GM18511 (cell line): ENCODE results near the gene RPL27.
"Not testable (repeated sequence)": the region's sequence is repeated elsewhere in the genome, so short reads cannot be mapped to it uniquely, and the experiment has no call there.

Experiments used
- ATAC-seq: cut with Tn5 transposase; IDR thresholded peaks from one replicate; pipeline ENCODE4 v1.9.1; 2021; ENCODE audit warnings: mild to moderate bottlenecking, moderate library complexity; ENCODE audit not compliant: unreplicated experiment

Gene RPL27

DNA sequence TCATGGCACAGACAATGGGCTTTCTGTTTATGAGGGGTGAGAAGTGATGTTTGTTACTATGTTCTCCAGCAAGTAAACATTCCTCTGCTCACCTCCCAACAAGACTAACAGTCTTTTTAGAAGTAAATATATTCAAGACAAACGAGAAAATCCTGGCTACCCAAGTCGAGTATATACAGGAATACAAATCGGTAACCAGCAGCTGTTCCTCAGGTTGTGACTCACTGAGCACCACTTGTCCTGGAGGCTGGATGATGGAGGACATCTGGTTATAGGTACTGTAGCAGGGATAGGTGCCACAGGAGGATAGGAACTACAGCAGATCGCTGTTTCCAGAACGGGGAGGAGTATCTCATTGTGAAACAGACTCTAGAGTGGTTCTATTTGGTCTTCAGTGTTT is 5.3 kb upstream of the RPL27 start:
- ATAC-seq = no peak

GRCh38 chr17:42993913-42994312 is 4.3 kb upstream of the RPL27 start:
- ATAC-seq = not testable (repeated sequence)

GRCh38 chr17:42997390-42997983 is 732 bp upstream of the RPL27 start:
- ATAC-seq = no peak

- no peak for ATAC-seq
Observed at GRCh38 chr17:42999003-42999525, 845 bp downstream of the RPL27 start.

DNA sequence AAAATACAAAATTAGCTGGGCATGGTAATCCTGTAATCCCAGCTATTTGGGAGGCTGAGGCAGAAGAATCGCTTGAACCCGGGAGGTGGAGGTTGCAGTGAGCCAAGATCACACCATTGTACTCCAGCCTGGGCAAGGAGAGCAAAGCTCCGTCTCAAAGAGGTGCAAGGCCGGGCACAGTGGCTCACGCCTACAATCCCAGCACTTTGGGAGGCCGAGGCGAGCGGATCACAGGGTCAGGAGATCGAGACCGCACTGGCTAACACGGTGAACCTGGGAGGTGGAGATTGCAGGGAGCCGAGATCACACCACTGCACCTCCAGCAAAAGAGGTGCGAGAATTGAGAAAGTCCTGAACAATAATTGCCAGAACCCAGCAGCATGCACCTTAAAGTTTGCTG is 2.7 kb downstream of the RPL27 start:
- ATAC-seq = not testable (repeated sequence)

DNA sequence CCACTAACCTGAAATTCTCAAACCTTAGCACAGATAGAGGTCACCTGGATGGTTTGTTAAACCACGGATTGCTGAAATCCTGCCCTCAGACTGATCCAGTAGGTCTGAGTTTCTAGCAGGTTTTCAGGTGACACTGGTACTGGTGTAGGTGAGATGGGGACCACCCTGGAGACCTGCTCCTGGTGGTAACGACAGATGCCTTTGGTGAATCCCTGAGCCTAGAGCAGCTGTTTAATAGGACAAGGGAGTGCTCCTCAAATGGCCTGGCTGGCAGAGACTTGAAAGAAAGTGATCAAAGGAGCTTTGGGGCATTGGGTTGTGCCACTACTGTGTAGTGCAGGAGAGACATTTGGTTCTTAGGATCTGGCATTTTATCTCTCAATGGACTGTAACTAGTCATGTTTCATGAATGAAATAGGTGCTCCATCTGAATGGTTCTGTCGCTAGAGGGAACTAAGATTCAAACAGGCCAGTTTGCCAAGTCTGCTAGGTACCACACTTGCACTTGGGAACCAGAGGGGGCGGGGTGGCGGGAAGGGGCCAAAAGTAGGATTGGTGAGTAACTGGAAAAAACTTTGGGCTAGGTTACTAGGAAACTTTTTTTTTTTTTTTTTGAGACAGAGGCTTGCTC is 5.4 kb downstream of the RPL27 start:
- no peak for ATAC-seq

DNA sequence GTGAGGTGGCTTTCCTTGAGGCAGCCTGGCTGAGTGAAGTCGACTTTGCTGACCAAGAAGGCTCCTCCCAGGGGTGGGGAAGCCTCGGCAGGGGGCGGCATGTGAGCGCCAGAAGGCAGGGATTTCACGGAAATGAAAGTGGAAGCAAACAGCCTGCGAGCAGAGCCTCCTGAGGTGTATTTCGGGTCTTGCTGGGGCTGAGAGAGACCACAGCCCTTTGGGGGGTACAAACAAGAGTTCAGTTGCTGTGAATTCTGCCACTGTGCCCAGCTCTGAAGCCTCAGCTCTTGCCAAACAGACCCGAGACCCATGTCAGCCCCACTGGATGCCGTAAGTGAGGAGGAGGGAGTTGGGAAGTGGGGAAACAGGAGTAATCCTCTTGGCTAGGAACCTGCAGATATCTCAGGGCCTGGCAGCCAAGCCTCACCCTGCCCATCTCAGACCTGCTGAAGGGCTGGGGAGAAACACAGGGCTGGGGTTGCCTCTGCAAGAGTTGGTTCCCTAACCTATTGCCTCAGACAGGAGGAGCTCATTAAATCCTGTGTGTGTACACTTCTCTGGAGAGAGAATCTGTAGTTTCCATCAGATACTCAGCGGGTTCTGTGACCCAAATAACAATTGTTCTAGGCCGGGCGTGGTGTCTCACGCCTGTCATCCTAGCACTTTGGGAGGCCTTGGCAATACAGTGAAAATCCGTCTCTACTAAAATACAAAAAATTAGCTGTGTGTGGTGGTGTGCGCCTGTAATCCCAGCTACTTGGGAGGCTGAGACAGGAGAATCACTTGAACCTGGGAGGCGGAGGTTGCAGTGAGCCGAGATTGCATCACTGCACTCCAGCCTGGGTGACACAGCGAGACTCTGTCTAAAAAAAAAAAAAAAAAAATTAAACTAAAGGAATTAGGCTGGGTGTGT is 8.7 kb downstream of the RPL27 start, which contains the start of gene IFI35:
IFI35 (plus strand) TSS at position 146 of the 913 bp plus-strand sequence; CDS start at position 310, 164 bp downstream.
- ATAC-seq = no peak

GRCh38 chr17:43010667-43011308 is 12.6 kb downstream of the RPL27 start:
- no peak for ATAC-seq

DNA sequence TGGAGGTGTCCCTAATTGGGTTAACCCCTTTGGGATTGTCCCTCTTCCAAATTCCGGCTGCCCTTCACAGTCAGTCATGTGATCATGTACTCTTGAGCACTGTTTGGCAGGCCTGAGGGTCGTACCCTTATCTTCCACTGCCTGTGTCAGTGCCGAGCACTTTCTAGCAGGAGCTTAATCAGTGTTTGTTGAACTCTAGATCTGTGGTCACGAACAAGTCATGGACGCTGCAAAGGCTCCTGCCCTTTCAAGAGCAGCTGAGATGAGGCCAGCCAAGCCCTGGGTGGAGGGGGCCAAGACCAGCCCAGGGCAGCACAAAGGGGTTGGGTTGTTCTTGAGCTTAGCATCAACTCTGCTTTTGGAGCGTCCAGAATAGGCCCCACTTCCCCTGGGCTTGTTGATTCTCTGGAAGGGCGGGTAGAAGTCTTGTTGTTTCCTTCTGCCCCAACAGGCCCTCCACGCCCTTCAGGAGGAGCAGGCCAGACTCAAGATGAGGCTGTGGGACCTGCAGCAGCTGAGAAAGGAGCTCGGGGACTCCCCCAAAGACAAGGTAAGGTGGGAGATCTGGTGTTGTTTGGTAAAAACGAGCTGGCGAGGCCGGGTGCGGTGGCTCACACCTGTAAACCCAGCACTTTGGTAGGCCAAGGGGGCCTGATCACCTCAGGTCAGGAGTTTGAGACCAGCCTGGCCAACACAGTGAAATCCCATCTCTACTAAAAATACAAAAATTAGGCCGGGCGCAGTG is 13.7 kb downstream of the RPL27 start:
- no peak for ATAC-seq

GRCh38 chr17:43013296-43013695 is 15.1 kb downstream of the RPL27 start:
- ATAC-seq = no peak

GRCh38 chr17:43014020-43014648 is 15.9 kb downstream of the RPL27 start:
- no peak for ATAC-seq

GRCh38 chr17:43014649-43015542 is 16.7 kb downstream of the RPL27 start:
- ATAC-seq = no peak

DNA sequence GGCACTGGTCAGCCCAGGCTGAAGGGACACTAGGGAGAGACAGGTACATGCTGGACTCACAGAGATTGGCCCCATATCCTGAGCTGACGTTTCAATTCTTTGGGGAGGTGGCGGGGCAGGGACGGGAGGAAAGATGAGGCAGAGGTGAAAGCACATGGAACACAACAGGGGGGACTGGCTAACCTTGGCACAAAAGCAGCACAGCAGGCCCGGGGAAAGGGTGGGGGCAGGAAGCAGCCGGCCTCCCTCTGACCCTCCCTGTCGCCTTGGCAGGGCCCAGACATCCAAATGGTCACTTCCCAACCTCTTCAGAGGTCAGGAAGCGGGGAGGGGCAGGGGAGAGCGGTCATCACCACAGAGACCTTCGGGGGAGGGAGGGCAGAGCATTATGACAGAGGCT is 17.4 kb downstream of the RPL27 start:
- no peak for ATAC-seq

GRCh38 chr17:43016216-43016615 is 18.0 kb downstream of the RPL27 start:
- no peak for ATAC-seq

DNA sequence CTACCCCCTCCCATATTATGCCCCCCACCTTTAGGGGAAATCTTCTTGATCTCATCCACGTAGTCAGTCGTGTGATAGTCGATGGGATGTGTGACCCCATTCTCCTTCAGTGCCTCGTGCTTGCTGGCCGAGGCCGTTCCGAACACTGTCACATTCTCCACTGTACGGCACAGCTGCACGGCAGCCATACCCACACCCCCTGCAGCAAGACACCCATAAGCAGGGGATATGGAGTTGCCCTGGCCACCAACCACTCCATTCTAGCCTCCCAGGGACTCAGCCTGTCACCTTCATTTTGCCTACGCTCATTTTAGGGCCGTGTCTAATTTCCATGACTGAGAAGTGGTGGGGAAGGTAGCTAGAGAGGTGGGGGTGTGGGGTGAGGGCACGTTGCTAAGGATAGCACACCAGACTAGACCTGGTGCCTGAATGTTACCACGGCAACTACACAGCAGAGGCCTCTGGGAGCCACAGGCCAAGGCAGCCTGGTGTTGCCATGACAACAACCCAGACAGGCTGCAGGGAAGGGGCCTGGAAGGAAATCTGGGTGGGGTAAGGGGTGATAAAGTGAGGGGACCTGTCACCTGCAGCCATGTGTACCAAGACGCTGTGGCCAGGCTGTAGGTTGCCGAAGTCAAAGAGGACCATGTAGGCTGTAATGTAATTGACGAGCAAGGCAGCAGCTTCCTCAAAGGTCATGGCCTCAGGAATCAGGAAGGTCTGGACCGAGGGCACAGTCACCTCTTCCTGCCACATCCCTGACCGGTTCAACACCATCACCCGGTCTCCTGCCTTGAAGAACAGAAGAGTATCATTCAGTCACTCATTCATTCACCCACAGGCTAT is 20.0 kb downstream of the RPL27 start:
- ATAC-seq = no peak

- ATAC-seq = no peak
Observed at GRCh38 chr17:43018932-43019331, 20.7 kb downstream of the RPL27 start.

DNA sequence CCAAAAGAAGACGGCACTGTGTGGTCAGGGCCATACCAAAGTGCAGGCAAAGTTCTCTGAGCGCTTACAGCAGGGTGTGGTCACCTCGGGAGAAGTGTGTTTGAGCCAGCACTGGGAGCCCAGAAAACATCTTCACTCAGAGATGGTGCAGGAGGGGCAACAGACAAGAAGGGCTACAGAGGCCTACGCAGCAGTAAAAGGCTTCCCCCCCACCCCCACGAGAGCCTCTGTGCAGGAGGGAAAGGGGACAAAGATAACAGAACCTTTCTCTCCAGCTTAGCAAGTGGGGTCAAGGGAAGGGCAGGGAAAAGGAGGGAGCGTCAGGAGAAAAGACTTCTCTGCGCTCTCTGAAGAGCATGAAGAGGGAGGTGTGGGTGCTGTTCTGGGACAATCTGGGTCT is 21.2 kb downstream of the RPL27 start:
- ATAC-seq = no peak

DNA sequence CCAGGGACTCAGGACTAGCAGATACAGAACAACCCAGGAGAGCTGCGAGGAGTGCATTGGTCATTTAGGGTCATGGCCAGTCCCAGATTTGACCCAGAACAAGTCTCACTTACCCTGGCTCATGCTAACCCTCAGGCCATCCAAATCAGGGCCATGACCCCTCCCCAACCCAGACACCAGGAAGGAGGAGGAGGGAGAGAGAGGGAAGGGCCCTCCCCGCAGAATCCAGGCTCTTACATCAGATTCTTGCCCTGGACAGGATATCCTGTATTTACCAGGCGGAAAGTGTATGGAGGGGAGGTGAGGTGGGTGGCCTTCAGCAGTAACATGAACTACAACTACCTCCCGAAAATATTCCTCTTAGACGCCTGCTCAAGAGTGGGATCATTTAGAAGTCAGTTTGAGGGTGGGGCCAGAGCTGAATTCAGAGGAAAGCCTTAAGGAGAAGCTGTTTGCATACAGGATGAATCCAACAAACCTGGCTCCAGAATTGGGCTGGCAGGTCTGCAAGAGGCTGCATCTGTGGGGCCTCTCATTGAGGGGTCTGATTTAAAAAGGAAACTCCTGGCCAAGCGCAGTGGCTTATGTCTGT is 21.9 kb downstream of the RPL27 start:
- no peak for ATAC-seq
